ENCODE measurements around the gene CRADD. TPM values are rescaled to one million over a fixed set of nuclear protein-coding genes. Genes with fewer than 3 reads are reported as not detected.

The CRADD gene
- total RNA-seq, 2 donors from 2014 or later: 56.1 to 94.8 TPM

GRCh38 chr12:93912086-93912733, 235.0 kb downstream of the CRADD start:
- Histone ChIP-seq H3K36me3 (no peaks in the 10 kb centered on the region), H3K4me3 (no peak overlapping the region), H3K27me3 (no peaks in the 10 kb centered on the region), H3K9me3 (no peaks in the 10 kb centered on the region), H3K4me1 (peaks cover 0 to 12% of the 10 kb centered on the region in 2 donors), H3K27ac (no peak overlapping the region)
- no peak for DNase-seq (ENCODE audit: low spot score)
- TF ChIP-seq CTCF (IDR thresholded peaks at IDR 0.05): no peak

GRCh38 chr12:93913845-93914244, 236.7 kb downstream of the CRADD start:
- no peak for TF ChIP-seq CTCF (IDR thresholded peaks at IDR 0.05)
- Histone ChIP-seq H3K9me3 (no peaks in the 10 kb centered on the region), H3K27ac (no peak overlapping the region), H3K4me1 (peaks cover 0 to 10% of the 10 kb centered on the region in 2 donors), H3K4me3 (no peak overlapping the region), H3K36me3 (no peaks in the 10 kb centered on the region), H3K27me3 (no peaks in the 10 kb centered on the region)
- DNase-seq (ENCODE audit: low spot score): no peak

- Histone ChIP-seq H3K27me3 (no peaks in the 10 kb centered on the region), H3K4me3 (no peak overlapping the region), H3K4me1 (peaks cover 0 to 6% of the 10 kb centered on the region in 2 donors), H3K36me3 (no peaks in the 10 kb centered on the region), H3K9me3 (no peaks in the 10 kb centered on the region), H3K27ac (no peak overlapping the region)
- DNase-seq (ENCODE audit: low spot score): no peak
- no peak for TF ChIP-seq CTCF (IDR thresholded peaks at IDR 0.05)
Observed at GRCh38 chr12:93914281-93914680, 237.1 kb downstream of the CRADD start.

- Histone ChIP-seq H3K36me3 (no peaks in the 10 kb centered on the region), H3K9me3 (no peaks in the 10 kb centered on the region), H3K27me3 (no peaks in the 10 kb centered on the region), H3K27ac (no peak overlapping the region), H3K4me3 (no peak overlapping the region), H3K4me1 (peaks cover 0 to 5% of the 10 kb centered on the region in 2 donors)
- no peak for DNase-seq (ENCODE audit: low spot score)
- no peak for TF ChIP-seq CTCF (IDR thresholded peaks at IDR 0.05)
Observed at GRCh38 chr12:93915411-93915810, 238.2 kb downstream of the CRADD start.

- H3K9me3 ChIP-seq: no peaks in the 10 kb centered on the region
- no peak for DNase-seq (ENCODE audit: low spot score)
- peak overlapping the region in 1 of 2 donors; percentile 11 for H3K27ac ChIP-seq
- H3K27me3 ChIP-seq: no peaks in the 10 kb centered on the region
- TF ChIP-seq CTCF (IDR thresholded peaks at IDR 0.05): no peak
- no peak overlapping the region for H3K4me3 ChIP-seq
- no peaks in the 10 kb centered on the region for H3K36me3 ChIP-seq
- H3K4me1 ChIP-seq: peaks cover 0 to 5% of the 10 kb centered on the region in 2 donors
Observed at GRCh38 chr12:93916402-93916801, 239.2 kb downstream of the CRADD start.

GRCh38 chr12:93918262-93918661, 241.1 kb downstream of the CRADD start:
- H3K4me3 ChIP-seq: no peak overlapping the region
- H3K27ac ChIP-seq: peak overlapping the region; percentile 47 to 65
- no peaks in the 10 kb centered on the region for H3K9me3 ChIP-seq
- no peaks in the 10 kb centered on the region for H3K27me3 ChIP-seq
- no peak for DNase-seq (ENCODE audit: low spot score)
- H3K4me1 ChIP-seq: peaks cover 0 to 5% of the 10 kb centered on the region in 2 donors
- TF ChIP-seq CTCF (IDR thresholded peaks at IDR 0.05): no peak
- no peaks in the 10 kb centered on the region for H3K36me3 ChIP-seq
